ENCODE data around the gene RBM5. TPM values are rescaled to one million over a fixed set of nuclear protein-coding genes. Genes with fewer than 3 reads are reported as not detected.

The RBM5 gene
- polyA plus RNA-seq, 1 of the 3 experiments (the other 2 are of a cell fraction): 113 TPM

GRCh38 chr3:50117120-50117519 is 28.4 kb downstream of the RBM5 start:
- Histone ChIP-seq H3K9ac (no peak overlapping the region), H3K4me3 (ENCODE audit: low read depth in 2 of 2, low read length in 1 of 2) (no peak overlapping the region), H2AFZ (ENCODE audit: low read depth) (no peak overlapping the region), H3K9me2 (no peaks in the 10 kb centered on the region), H3K27me3 (ENCODE audit: insufficient read depth) (no peaks in the 10 kb centered on the region), H3F3A (replicated peaks; ENCODE audit: insufficient read depth) (peaks cover 49% of the 10 kb centered on the region), H3K4me2 (no peak overlapping the region), H3K9me3 (no peaks in the 10 kb centered on the region), H3K36me3 (replicated peaks in 1 of 2; ENCODE audit: control insufficient read depth in 1 of 2, insufficient read depth in 2 of 2, low read length in 1 of 2) (peaks cover 52 to 74% of the 10 kb centered on the region in 2 experiments), H3K79me2 (ENCODE audit: insufficient read depth) (no peaks in the 10 kb centered on the region), H4K20me1 (ENCODE audit: insufficient read depth) (peaks cover 23% of the 10 kb centered on the region; the same call in 1 of the 2 replicates), H3K4me1 (ENCODE audit: control insufficient read depth in 1 of 2, insufficient read depth in 2 of 2, low read depth in 1 of 2, low read length in 1 of 2) (peaks cover 0 to 7% of the 10 kb centered on the region in 2 experiments; a peak in 1 of 4 replicates), H3K27ac (ENCODE audit: low read depth in 2 of 2, low read length in 1 of 2) (no peak overlapping the region)
- no peak for DNase-seq
- ChIA-PET POLR2A (no interaction called here), CTCF (interaction anchor here (0.6 to 28.1 kb wide), 3 partner anchors 37 to 125 kb away, joined by 3 to 684 read pairs (median 4); partner anchors contain the start of gene GNAT1)
- WGBS (ENCODE audit: low lambda C conversion rate): 95% methylated on average over 4 of the region's 8 CpGs
- TF ChIP-seq RXRA (IDR thresholded peaks at IDR 0.05; ENCODE audit: borderline replicate concordance, low read depth) (no peak), CHD2 (IDR thresholded peaks at IDR 0.05; ENCODE audit: low read length, partially characterized antibody) (no peak), YY1 (IDR thresholded peaks at IDR 0.05; ENCODE audit: low read depth) (no peak), USF2 (IDR thresholded peaks at IDR 0.05; ENCODE audit: borderline replicate concordance, low read depth, low read length) (no peak), RCOR1 (IDR thresholded peaks at IDR 0.05; ENCODE audit: low read length) (no peak), MEF2A (IDR thresholded peaks at IDR 0.05; ENCODE audit: borderline replicate concordance, low read depth) (no peak), JUND (IDR thresholded peaks at IDR 0.05) (no peak), TEAD4 (IDR thresholded peaks at IDR 0.05; ENCODE audit: borderline replicate concordance, insufficient read depth) (no peak), EP300 (IDR thresholded peaks at IDR 0.05; ENCODE audit: borderline replicate concordance in 1 of 2, low read depth in 1 of 2, low read length in 1 of 2) (no peak)

- Histone ChIP-seq H3K9ac (no peak overlapping the region), H3F3A (replicated peaks; ENCODE audit: insufficient read depth) (peaks cover 40% of the 10 kb centered on the region), H3K36me3 (replicated peaks in 1 of 2; ENCODE audit: control insufficient read depth in 1 of 2, insufficient read depth in 2 of 2, low read length in 1 of 2) (peaks cover 41 to 65% of the 10 kb centered on the region in 2 experiments), H4K20me1 (ENCODE audit: insufficient read depth) (peaks cover 16% of the 10 kb centered on the region; the same call in 1 of the 2 replicates), H3K27me3 (ENCODE audit: insufficient read depth) (no peaks in the 10 kb centered on the region), H3K4me3 (ENCODE audit: low read depth in 2 of 2, low read length in 1 of 2) (no peak overlapping the region), H3K9me3 (no peaks in the 10 kb centered on the region), H3K27ac (ENCODE audit: low read depth in 2 of 2, low read length in 1 of 2) (no peak overlapping the region), H3K9me2 (no peaks in the 10 kb centered on the region), H3K4me1 (ENCODE audit: control insufficient read depth in 1 of 2, insufficient read depth in 2 of 2, low read depth in 1 of 2, low read length in 1 of 2) (peaks cover 0 to 18% of the 10 kb centered on the region in 2 experiments; a peak in 1 of 4 replicates), H2AFZ (ENCODE audit: low read depth) (no peak overlapping the region), H3K4me2 (no peak overlapping the region), H3K79me2 (ENCODE audit: insufficient read depth) (no peaks in the 10 kb centered on the region)
- no peak for DNase-seq
- ChIA-PET CTCF (interaction anchor here (1.1 to 28.1 kb wide), 3 partner anchors 36 to 109 kb away, joined by 4 to 684 read pairs (median 66); partner anchors contain the start of gene GNAT1), POLR2A (no interaction called here)
- WGBS (ENCODE audit: low lambda C conversion rate): 87% methylated on average over 10 of the region's 10 CpGs
- TF ChIP-seq POLR2AphosphoS5 (IDR thresholded peaks at IDR 0.05; ENCODE audit: low read depth, low read length) (no peak), SMC3 (IDR thresholded peaks at IDR 0.05; ENCODE audit: low read depth, low read length) (no peak), USF1 (IDR thresholded peaks at IDR 0.05; ENCODE audit: borderline replicate concordance, low read depth) (no peak), RCOR1 (IDR thresholded peaks at IDR 0.05; ENCODE audit: low read length) (no peak), GABPA (IDR thresholded peaks at IDR 0.05; ENCODE audit: low read depth) (no peak), CHD2 (IDR thresholded peaks at IDR 0.05; ENCODE audit: low read length, partially characterized antibody) (no peak), FOXJ3 (CRISPR knock-in tag; IDR thresholded peaks at IDR 0.05) (no peak), RFX5 (IDR thresholded peaks at IDR 0.05; ENCODE audit: low read length) (no peak), NFIC (IDR thresholded peaks at IDR 0.05; ENCODE audit: borderline replicate concordance) (no peak), MXI1 (IDR thresholded peaks at IDR 0.05; ENCODE audit: low read depth, low read length) (no peak), FOSL2 (IDR thresholded peaks at IDR 0.05; ENCODE audit: borderline replicate concordance, low read depth) (no peak), ZBTB33 (IDR thresholded peaks at IDR 0.05; ENCODE audit: borderline replicate concordance, low read depth) (no peak), RAD21 (IDR thresholded peaks at IDR 0.05; ENCODE audit: low read length) (no peak), ELF1 (IDR thresholded peaks at IDR 0.05) (no peak), TCF12 (IDR thresholded peaks at IDR 0.05) (no peak)
- TF ChIP-seq, protein P1, sequence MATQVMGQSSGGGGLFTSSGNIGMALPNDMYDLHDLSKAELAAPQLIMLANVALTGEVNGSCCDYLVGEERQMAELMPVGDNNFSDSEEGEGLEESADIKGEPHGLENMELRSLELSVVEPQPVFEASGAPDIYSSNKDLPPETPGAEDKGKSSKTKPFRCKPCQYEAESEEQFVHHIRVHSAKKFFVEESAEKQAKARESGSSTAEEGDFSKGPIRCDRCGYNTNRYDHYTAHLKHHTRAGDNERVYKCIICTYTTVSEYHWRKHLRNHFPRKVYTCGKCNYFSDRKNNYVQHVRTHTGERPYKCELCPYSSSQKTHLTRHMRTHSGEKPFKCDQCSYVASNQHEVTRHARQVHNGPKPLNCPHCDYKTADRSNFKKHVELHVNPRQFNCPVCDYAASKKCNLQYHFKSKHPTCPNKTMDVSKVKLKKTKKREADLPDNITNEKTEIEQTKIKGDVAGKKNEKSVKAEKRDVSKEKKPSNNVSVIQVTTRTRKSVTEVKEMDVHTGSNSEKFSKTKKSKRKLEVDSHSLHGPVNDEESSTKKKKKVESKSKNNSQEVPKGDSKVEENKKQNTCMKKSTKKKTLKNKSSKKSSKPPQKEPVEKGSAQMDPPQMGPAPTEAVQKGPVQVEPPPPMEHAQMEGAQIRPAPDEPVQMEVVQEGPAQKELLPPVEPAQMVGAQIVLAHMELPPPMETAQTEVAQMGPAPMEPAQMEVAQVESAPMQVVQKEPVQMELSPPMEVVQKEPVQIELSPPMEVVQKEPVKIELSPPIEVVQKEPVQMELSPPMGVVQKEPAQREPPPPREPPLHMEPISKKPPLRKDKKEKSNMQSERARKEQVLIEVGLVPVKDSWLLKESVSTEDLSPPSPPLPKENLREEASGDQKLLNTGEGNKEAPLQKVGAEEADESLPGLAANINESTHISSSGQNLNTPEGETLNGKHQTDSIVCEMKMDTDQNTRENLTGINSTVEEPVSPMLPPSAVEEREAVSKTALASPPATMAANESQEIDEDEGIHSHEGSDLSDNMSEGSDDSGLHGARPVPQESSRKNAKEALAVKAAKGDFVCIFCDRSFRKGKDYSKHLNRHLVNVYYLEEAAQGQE (IDR thresholded peaks at IDR 0.05; ENCODE audit: low read depth, low read length): no peak
Measured at GRCh38 chr3:50118237-50118636, 29.5 kb downstream of the RBM5 start.
